Activated naive CD8-positive, alpha-beta T cell treated with anti-CD3 and anti-CD28 coated beads for 36 hours (primary cell): Measurements from ENCODE around the gene SND1. TPM values are rescaled to one million over a fixed set of nuclear protein-coding genes. Genes with fewer than 3 reads are reported as not detected.

ENCODE experiments used
- DNase-seq: peaks from one replicate; pipeline ENCODE4 v3.0.0; 2021
- H3K27ac Mint-ChIP-seq: one replicate; pipeline ENCODE4 v1.8.0; 2022; ENCODE audit warnings: mild to moderate bottlenecking, moderate library complexity, mixed read lengths
- H3K27me3 Mint-ChIP-seq: one replicate; pipeline ENCODE4 v1.8.0; 2022; ENCODE audit warnings: mild to moderate bottlenecking, mixed read lengths
- H3K36me3 Mint-ChIP-seq: one replicate; pipeline ENCODE4 v1.8.0; 2021; ENCODE audit warnings: mild to moderate bottlenecking, mixed read lengths
- H3K4me1 Mint-ChIP-seq: one replicate; pipeline ENCODE4 v1.8.0; 2021; ENCODE audit warnings: mixed read lengths
- H3K4me3 Mint-ChIP-seq: one replicate; pipeline ENCODE4 v1.8.0; 2022; ENCODE audit warnings: mild to moderate bottlenecking, moderate library complexity, mixed read lengths
- H3K9me3 Mint-ChIP-seq: one replicate; pipeline ENCODE4 v1.8.0; 2022; ENCODE audit warnings: mixed read lengths
- total RNA-seq, 2 experiments: library from RNA; stranded (reverse); gene quantifications; one replicate each; pipeline ENCODE4 v1.2.3, GENCODE V29; 2021

Gene SND1
- total RNA-seq, 2 experiments from 2014 or later = 192 to 201 TPM

DNA sequence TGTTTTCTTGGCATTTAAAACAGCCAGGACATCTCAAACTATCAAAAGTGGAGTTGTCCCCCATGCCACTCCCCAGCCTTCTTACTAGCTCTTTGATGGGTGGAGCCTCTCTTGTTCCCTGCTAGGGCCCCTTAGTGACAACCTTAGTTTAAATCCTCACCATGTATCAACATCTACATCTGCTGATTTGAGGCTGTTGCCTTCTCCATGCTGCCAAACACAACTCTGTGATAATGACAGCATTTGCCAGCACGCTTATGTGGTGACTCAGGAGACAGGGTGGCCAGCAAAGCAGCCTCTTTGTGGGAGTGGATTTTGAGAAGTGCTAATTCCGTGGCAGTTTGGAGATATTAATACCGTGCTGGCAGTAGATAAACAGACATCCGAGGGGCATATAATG lies 233.8 kb downstream of the SND1 start:
- Mint-ChIP-seq H3K9me3 (no peaks in the 10 kb centered on the region), H3K4me1 (peaks cover 13% of the 10 kb centered on the region), H3K36me3 (peaks cover 38% of the 10 kb centered on the region), H3K27me3 (no peaks in the 10 kb centered on the region), H3K4me3 (no peak overlapping the region), H3K27ac (no peak overlapping the region)
- no peak for DNase-seq

DNA sequence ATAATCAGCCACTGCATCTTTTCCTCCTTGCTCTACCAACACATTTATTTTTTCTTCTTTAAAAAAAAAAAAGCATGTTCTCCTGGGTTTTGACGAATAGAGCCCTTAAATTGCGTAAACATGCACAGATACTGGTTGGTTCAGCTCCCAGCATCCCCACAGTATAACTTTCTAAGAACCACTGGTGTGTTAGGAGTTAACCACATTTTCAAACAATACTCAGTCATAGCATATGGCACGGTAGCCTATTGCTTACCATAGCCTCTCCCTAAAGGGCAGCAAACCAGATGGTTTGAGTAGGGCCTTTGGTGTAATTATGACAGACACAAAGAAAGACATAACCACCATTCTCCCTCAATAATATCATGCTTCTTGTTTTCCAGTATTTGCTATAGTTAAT lies 234.3 kb downstream of the SND1 start:
- no peaks in the 10 kb centered on the region for H3K9me3 Mint-ChIP-seq

GRCh38 chr7:127887096-127887495 lies 235.1 kb downstream of the SND1 start:
- no peak overlapping the region for H3K27ac Mint-ChIP-seq
- H3K9me3 Mint-ChIP-seq = no peaks in the 10 kb centered on the region
- H3K36me3 Mint-ChIP-seq = peaks cover 51% of the 10 kb centered on the region

More for the DNA sequence above, 234.3 kb downstream of the SND1 start:
- no peaks in the 10 kb centered on the region for H3K27me3 Mint-ChIP-seq
- peaks cover 42% of the 10 kb centered on the region for H3K36me3 Mint-ChIP-seq
- H3K4me3 Mint-ChIP-seq = no peak overlapping the region
- peaks cover 12% of the 10 kb centered on the region for H3K4me1 Mint-ChIP-seq
- no peak overlapping the region for H3K27ac Mint-ChIP-seq
- no peak for DNase-seq

GRCh38 chr7:127887631-127888030 lies 235.6 kb downstream of the SND1 start:
- Mint-ChIP-seq H3K27ac (no peak overlapping the region), H3K36me3 (peaks cover 55% of the 10 kb centered on the region), H3K4me3 (no peak overlapping the region), H3K27me3 (no peaks in the 10 kb centered on the region), H3K9me3 (no peaks in the 10 kb centered on the region), H3K4me1 (peaks cover 9% of the 10 kb centered on the region)
- no peak for DNase-seq

More at GRCh38 chr7:127887096-127887495, 235.1 kb downstream of the SND1 start:
- DNase-seq = no peak
- Mint-ChIP-seq H3K4me1 (peaks cover 9% of the 10 kb centered on the region), H3K4me3 (no peak overlapping the region), H3K27me3 (no peaks in the 10 kb centered on the region)

DNA sequence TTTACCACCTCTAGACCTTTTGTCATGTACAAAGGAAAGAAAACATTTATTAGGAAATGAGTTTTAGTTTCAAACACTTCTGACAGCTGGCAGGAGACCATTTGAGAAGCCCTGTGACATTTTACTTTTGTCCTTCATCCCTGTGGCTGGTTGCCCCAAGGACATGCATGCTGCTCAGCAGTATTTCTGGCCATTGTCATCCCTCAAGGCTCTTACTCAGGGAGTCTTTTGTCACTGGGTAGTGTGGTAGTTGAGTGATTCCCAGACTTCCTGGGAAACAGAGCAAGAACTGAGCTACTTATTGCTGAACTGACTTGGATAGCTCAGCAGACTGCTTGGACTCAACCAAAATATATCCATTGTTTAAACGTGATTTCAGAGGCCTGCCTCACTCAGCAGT lies 236.4 kb downstream of the SND1 start:
- Mint-ChIP-seq H3K4me1 (peaks cover 9% of the 10 kb centered on the region), H3K27me3 (no peaks in the 10 kb centered on the region), H3K9me3 (no peaks in the 10 kb centered on the region), H3K27ac (no peak overlapping the region), H3K4me3 (no peak overlapping the region), H3K36me3 (peaks cover 56% of the 10 kb centered on the region)
- no peak for DNase-seq

DNA sequence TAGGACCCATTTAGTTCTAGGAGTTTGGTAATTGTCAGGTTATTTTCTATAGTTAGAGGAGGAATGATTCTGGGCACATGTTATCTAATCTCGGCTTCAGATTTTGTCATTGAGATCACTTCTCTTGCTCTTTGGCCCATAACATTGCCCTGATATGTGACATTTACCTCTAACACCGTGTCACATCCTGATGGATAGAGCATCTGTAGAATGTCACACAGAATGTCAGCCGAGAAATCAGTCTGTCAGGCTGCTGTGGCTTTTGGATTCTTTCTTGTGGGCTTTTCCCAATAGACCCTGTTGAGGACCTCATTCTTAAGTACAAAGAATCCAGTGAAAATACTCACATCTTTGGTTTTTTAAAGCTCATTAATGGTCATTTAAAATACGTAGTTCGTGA lies 236.8 kb downstream of the SND1 start:
- H3K27ac Mint-ChIP-seq = no peak overlapping the region
- no peaks in the 10 kb centered on the region for H3K9me3 Mint-ChIP-seq
- no peaks in the 10 kb centered on the region for H3K27me3 Mint-ChIP-seq
- H3K4me1 Mint-ChIP-seq = peaks cover 9% of the 10 kb centered on the region
- no peak for DNase-seq
- peaks cover 57% of the 10 kb centered on the region for H3K36me3 Mint-ChIP-seq
- no peak overlapping the region for H3K4me3 Mint-ChIP-seq

DNA sequence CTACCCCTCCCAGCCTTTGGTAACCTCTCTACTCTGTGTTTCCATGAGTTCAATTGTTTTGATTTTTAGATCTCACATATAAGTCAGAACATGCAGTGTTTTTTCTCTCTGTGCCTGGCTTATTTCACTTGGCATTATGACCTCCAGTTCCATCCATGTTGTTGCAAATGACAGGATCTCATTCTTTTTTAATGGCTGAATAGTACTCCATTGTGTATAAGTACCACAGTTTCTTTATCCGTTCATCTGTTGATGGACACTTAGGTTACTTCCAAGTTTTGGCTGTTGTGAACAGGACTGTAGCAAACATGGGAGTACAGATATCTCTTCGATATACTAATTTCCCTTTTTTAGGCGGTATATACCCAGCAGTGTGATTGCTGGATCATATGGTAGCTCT lies 237.7 kb downstream of the SND1 start:
- Mint-ChIP-seq H3K27me3 (no peaks in the 10 kb centered on the region), H3K4me3 (no peak overlapping the region), H3K9me3 (no peaks in the 10 kb centered on the region), H3K4me1 (peaks cover 7% of the 10 kb centered on the region), H3K27ac (no peak overlapping the region), H3K36me3 (peaks cover 55% of the 10 kb centered on the region)
- no peak for DNase-seq

GRCh38 chr7:127890726-127891125 lies 238.7 kb downstream of the SND1 start:
- Mint-ChIP-seq H3K4me1 (peaks cover 7% of the 10 kb centered on the region), H3K27me3 (no peaks in the 10 kb centered on the region), H3K27ac (no peak overlapping the region), H3K36me3 (peaks cover 53% of the 10 kb centered on the region), H3K4me3 (no peak overlapping the region), H3K9me3 (no peaks in the 10 kb centered on the region)
- DNase-seq = no peak

GRCh38 chr7:127891144-127891543 lies 239.2 kb downstream of the SND1 start:
- H3K9me3 Mint-ChIP-seq = no peaks in the 10 kb centered on the region
- H3K36me3 Mint-ChIP-seq = peaks cover 53% of the 10 kb centered on the region
- H3K4me1 Mint-ChIP-seq = peaks cover 7% of the 10 kb centered on the region
- no peak overlapping the region for H3K27ac Mint-ChIP-seq
- no peaks in the 10 kb centered on the region for H3K27me3 Mint-ChIP-seq
- no peak for DNase-seq
- H3K4me3 Mint-ChIP-seq = no peak overlapping the region

DNA sequence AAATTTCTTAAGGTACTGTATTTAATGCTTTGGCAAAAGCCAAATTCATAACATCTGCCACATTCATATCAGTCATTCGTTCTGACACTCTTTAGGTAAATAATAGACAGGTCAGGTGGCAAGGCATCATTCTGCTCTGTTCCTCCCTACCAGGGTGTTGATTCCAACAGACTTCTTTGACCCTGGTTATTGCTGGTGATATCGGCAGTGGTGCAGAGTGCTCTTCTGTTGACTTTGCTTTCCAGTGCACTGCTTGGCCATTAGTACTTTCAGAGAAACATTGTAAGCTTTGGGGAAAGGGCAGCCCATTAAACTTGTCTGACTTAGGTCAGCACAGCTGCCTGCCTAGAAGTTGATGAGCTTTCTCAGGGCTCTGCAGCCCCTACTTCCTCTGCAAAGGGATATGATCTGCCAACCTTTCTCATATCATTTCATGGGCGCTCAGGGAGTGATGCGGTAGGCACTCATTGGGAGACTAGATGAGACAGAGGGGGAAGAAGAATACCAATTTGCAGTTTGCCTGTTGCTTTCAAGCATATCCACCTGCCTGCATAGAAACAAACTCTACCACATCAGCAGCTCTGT lies 240.0 kb downstream of the SND1 start:
- H3K36me3 Mint-ChIP-seq = peaks cover 49% of the 10 kb centered on the region
- H3K27ac Mint-ChIP-seq = no peak overlapping the region
- DNase-seq = no peak
- H3K9me3 Mint-ChIP-seq = no peaks in the 10 kb centered on the region
- no peaks in the 10 kb centered on the region for H3K27me3 Mint-ChIP-seq
- H3K4me3 Mint-ChIP-seq = no peak overlapping the region
- H3K4me1 Mint-ChIP-seq = peaks cover 7% of the 10 kb centered on the region

- Mint-ChIP-seq H3K4me1 (peaks cover 7% of the 10 kb centered on the region), H3K4me3 (no peak overlapping the region), H3K27ac (no peak overlapping the region), H3K27me3 (no peaks in the 10 kb centered on the region), H3K9me3 (no peaks in the 10 kb centered on the region), H3K36me3 (peaks cover 43% of the 10 kb centered on the region)
- DNase-seq = no peak
These were observed 240.7 kb downstream of the SND1 start for GRCh38 chr7:127892488-127893314.

DNA sequence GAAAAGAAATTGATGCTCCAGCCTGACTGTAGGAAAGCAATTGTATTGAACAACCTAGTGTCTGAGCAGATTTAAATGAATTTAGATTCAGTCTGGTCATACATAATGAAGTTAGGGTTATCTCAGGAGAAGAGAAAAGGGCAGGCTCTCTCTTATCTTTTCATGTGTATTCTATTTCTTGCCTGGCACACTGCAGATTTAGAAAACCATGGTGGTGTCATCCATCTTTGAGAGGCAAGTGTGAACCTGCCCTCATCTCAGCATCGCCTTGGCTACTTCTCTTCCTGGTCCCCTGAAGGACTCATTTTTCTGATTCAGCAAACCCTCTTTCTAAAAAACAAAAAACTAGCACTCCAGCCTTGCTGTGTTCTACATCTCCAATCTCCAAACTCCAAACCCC lies 241.6 kb downstream of the SND1 start:
- DNase-seq = no peak
- H3K27ac Mint-ChIP-seq = no peak overlapping the region
- no peaks in the 10 kb centered on the region for H3K27me3 Mint-ChIP-seq
- peaks cover 36% of the 10 kb centered on the region for H3K36me3 Mint-ChIP-seq
- H3K4me1 Mint-ChIP-seq = peaks cover 7% of the 10 kb centered on the region
- no peak overlapping the region for H3K4me3 Mint-ChIP-seq
- no peaks in the 10 kb centered on the region for H3K9me3 Mint-ChIP-seq

DNA sequence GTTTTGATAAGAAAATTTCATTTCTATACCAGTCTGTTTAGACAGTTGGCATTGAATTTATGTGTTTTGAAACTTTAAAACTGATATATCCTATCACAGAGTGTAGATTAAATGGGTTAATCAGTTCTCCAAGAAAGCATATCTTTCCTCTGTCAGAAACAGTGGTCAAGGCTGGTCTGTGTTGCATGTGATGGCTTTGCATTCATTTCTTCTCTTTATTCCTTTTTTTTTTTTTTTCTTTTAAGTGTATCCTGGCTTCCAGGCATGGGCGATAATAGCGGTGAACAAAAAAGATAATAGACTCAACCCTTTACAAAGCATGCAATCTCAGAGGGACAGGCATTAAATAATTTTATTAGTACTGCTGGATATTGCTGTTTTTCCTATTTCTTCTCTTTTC lies 242.6 kb downstream of the SND1 start:
- Mint-ChIP-seq H3K9me3 (no peaks in the 10 kb centered on the region), H3K4me3 (no peak overlapping the region), H3K36me3 (peaks cover 38% of the 10 kb centered on the region), H3K27ac (no peak overlapping the region), H3K27me3 (no peaks in the 10 kb centered on the region), H3K4me1 (peaks cover 7% of the 10 kb centered on the region)
- DNase-seq = no peak

GRCh38 chr7:127895360-127895759 lies 243.4 kb downstream of the SND1 start:
- H3K4me3 Mint-ChIP-seq = no peak overlapping the region
- no peaks in the 10 kb centered on the region for H3K9me3 Mint-ChIP-seq
- H3K36me3 Mint-ChIP-seq = peaks cover 32% of the 10 kb centered on the region
- H3K27me3 Mint-ChIP-seq = no peaks in the 10 kb centered on the region
- DNase-seq = no peak
- H3K4me1 Mint-ChIP-seq = peaks cover 2% of the 10 kb centered on the region
- H3K27ac Mint-ChIP-seq = no peak overlapping the region

DNA sequence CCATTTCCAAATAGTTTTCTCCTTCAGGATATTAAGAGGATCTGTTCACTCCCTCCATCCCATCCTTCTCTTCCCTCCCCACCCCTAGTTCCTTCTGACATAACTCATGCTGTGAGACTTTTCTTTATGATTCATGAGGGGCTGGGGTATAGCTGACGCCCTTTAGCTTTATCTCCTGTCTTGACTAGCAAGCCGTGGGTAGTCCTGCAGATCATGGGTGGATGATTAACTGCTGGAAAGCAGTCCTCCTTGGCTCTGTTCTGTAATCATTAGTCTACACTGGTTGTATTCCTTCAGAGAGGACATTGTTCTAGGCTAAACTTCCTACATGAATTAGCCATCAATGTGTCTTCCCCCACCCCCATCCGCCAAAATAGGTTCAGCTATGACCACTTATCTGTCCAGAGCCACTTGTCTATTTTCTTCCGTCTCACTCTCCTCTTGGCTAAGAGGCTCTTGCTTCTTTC lies 243.9 kb downstream of the SND1 start:
- Mint-ChIP-seq H3K4me1 (peaks cover 5% of the 10 kb centered on the region), H3K27ac (no peak overlapping the region), H3K9me3 (no peaks in the 10 kb centered on the region), H3K27me3 (no peaks in the 10 kb centered on the region), H3K36me3 (peaks cover 30% of the 10 kb centered on the region), H3K4me3 (no peak overlapping the region)
- no peak for DNase-seq

DNA sequence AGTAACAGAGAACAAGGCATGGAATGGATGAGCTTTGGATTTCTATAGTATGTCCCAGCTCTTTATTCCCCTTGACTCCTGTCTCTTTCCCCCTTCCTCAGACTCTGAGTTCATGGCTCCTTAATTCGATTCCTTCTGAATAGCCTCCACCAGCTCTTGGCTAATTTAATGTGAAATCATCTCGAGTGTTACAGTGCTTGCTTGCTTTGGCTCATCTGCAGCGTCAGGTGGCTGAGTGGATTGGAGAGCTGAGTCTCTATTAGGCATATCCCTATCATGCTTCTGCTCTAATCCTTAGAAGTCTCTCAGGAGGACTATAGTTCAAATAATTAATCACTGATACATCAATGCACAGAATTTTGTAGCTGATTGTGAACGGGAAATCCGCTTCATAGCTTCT lies 244.7 kb downstream of the SND1 start:
- no peak overlapping the region for H3K4me3 Mint-ChIP-seq
- H3K36me3 Mint-ChIP-seq = peaks cover 22% of the 10 kb centered on the region
- H3K27me3 Mint-ChIP-seq = no peaks in the 10 kb centered on the region
- DNase-seq = no peak
- H3K4me1 Mint-ChIP-seq = peaks cover 11% of the 10 kb centered on the region
- no peak overlapping the region for H3K27ac Mint-ChIP-seq
- H3K9me3 Mint-ChIP-seq = no peaks in the 10 kb centered on the region
